ENCODE results near the gene DLGAP4.

Gene DLGAP4

GRCh38 chr20:36478137-36478905, 172.2 kb downstream of the DLGAP4 start:
- H3K4me3 ChIP-seq (ENCODE audit: low read depth, low read length), result no peak overlapping the region
- TF ChIP-seq, protein P1, sequence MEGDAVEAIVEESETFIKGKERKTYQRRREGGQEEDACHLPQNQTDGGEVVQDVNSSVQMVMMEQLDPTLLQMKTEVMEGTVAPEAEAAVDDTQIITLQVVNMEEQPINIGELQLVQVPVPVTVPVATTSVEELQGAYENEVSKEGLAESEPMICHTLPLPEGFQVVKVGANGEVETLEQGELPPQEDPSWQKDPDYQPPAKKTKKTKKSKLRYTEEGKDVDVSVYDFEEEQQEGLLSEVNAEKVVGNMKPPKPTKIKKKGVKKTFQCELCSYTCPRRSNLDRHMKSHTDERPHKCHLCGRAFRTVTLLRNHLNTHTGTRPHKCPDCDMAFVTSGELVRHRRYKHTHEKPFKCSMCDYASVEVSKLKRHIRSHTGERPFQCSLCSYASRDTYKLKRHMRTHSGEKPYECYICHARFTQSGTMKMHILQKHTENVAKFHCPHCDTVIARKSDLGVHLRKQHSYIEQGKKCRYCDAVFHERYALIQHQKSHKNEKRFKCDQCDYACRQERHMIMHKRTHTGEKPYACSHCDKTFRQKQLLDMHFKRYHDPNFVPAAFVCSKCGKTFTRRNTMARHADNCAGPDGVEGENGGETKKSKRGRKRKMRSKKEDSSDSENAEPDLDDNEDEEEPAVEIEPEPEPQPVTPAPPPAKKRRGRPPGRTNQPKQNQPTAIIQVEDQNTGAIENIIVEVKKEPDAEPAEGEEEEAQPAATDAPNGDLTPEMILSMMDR (IDR thresholded peaks at IDR 0.05; ENCODE audit: low read depth, low read length), result peak; percentile 12
- in situ Hi-C loops (cut with HindIII; ENCODE audit: low sequenced_read_pairs), result no loop called here
- DNase-seq (ENCODE audit: low read depth, low spot score), result no peak

- no peak overlapping the region for H3K4me3 ChIP-seq (ENCODE audit: low read depth, low read length)
- DNase-seq (ENCODE audit: low read depth, low spot score), result no peak
- TF ChIP-seq, protein P1 (IDR thresholded peaks at IDR 0.05; ENCODE audit: low read depth, low read length), result no peak
- in situ Hi-C loops (cut with HindIII; ENCODE audit: low sequenced_read_pairs), result no loop called here
These were observed 173.8 kb downstream of the DLGAP4 start for GRCh38 chr20:36479938-36480337.

GRCh38 chr20:36480456-36481048, 174.4 kb downstream of the DLGAP4 start:
- no peak for DNase-seq (ENCODE audit: low read depth, low spot score)
- TF ChIP-seq, protein P1 (IDR thresholded peaks at IDR 0.05; ENCODE audit: low read depth, low read length), result no peak
- H3K4me3 ChIP-seq (ENCODE audit: low read depth, low read length), result no peak overlapping the region
- in situ Hi-C loops (cut with HindIII; ENCODE audit: low sequenced_read_pairs), result no loop called here

- no peak overlapping the region for H3K4me3 ChIP-seq (ENCODE audit: low read depth, low read length)
- DNase-seq (ENCODE audit: low read depth, low spot score), result no peak
- TF ChIP-seq, protein P1 (IDR thresholded peaks at IDR 0.05; ENCODE audit: low read depth, low read length), result no peak
- in situ Hi-C loops (cut with HindIII; ENCODE audit: low sequenced_read_pairs), result no loop called here
These were observed 175.4 kb downstream of the DLGAP4 start for GRCh38 chr20:36481380-36482043.

DNA sequence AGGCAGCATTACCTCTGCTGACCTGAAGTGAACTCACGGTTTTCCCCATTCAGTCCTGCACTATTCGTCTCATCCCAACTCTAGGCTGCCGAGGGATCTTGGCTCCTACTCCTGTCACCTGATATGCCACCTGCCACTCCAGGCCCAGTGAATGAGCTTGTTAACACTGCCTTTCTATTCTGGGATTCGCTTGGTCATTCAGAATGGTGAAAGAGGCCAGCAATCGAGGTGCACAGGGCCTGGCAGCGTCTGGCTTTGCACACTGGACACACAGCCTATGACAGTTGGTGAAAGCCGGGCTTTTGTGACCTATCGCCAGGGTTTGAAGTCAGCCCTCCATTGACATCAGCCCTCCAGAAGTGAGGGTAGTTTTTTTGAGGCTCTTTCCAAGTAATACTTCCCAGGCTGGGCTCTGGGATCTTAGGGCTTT, 175.9 kb downstream of the DLGAP4 start:
- DNase-seq (ENCODE audit: low read depth, low spot score), result no peak
- TF ChIP-seq, protein P1 (IDR thresholded peaks at IDR 0.05; ENCODE audit: low read depth, low read length), result no peak
- in situ Hi-C loops (cut with HindIII; ENCODE audit: low sequenced_read_pairs), result no loop called here

DNA sequence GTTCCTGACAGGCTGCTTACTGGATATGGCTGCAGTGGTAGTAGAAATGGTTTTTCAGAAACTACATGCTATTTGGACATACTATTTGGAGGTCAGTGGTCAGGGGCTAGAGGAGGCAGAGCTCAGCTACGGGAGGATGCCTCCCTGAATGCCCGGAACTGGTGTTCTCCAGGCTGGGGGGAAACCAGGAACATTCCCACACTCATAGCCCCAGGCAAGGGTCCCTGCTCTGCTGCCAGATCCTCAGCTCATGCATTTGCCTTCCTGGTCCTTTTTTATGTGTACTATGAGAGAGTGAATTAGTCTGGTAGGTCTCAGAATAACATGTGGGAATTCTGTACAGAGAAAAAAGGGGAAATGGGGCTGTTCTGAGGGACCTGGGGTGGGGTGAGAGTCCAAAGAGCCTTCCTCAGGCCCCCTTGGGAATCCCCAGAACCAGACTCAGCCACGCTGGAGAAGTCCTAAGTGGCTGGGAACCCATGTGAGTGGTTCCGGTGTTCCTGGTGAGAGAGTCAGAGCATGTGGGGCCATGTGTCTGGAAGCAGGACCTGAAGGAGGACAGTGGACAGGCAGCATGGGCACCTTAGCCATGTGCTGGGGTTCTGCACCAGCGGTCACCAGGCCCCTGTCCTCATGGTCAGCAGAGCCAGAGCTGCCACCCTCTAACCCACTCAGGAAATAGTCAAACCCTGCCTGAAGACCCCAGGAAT, 177.2 kb downstream of the DLGAP4 start:
- in situ Hi-C loops (cut with HindIII; ENCODE audit: low sequenced_read_pairs), result no loop called here
- DNase-seq (ENCODE audit: low read depth, low spot score), result no peak
- TF ChIP-seq, protein P1 (IDR thresholded peaks at IDR 0.05; ENCODE audit: low read depth, low read length), result no peak
- no peak overlapping the region for H3K4me3 ChIP-seq (ENCODE audit: low read depth, low read length)

More for the DNA sequence above, 175.9 kb downstream of the DLGAP4 start:
- no peak overlapping the region for H3K4me3 ChIP-seq (ENCODE audit: low read depth, low read length)

Measured in astrocyte of the spinal cord (primary cell).